Stimulated activated CD4-positive, alpha-beta T cell treated with anti-CD3 and anti-CD28 coated beads, Interleukin-15, amount 100 ng/mL, for 48 hours (primary cell): ENCODE results near the gene TTC29.
"Not testable (repeated sequence)": the region's sequence is repeated elsewhere in the genome, so short reads cannot be mapped to it uniquely, and the experiment has no call there.

Source experiments
- DNase-seq, 2 donors: peaks; one replicate each; pipeline ENCODE4 v3.0.0-alpha.2; 2020; ENCODE audit warnings: low read depth in 2 of 2

TTC29 gene

GRCh38 chr4:146699910-146700309, 245.8 kb downstream of the TTC29 start:
- no peak for DNase-seq

GRCh38 chr4:146674829-146675570, 270.7 kb downstream of the TTC29 start:
- DNase-seq, result no peak

- DNase-seq, result not testable (repeated sequence)
Observed at GRCh38 chr4:146663968-146664311, 281.7 kb downstream of the TTC29 start.

GRCh38 chr4:146661367-146661766, 284.3 kb downstream of the TTC29 start:
- no peak for DNase-seq
